H1 (cell line): ENCODE results near the gene PCBP4. TPM values are rescaled to one million over a fixed set of nuclear protein-coding genes. Genes with fewer than 3 reads are reported as not detected.
A peak's percentile ranks its signal among the peaks of the same experiment; 100 is the strongest.

Source experiments
- CTCF ChIA-PET: fragments of 300-600 bp; sonication (Branson Sonifier 250); formaldehyde crosslinking; loops from one replicate; lab custom pipeline; 2021; ENCODE audit not compliant: partially characterized antibody; lab: Charles Lee
- POLR2A ChIA-PET: fragments of 300-600 bp; sonication (Branson Sonifier 250); formaldehyde crosslinking; loops from one replicate; lab custom pipeline; 2021; ENCODE audit warnings: inconsistent platforms; ENCODE audit not compliant: partially characterized antibody; lab: Charles Lee
- DNase-seq, 2 experiments: peaks; one replicate each; pipeline versions ENCODE4 v3.0.0 to v3.0.0-alpha.2; 2010 to 2022; ENCODE audit warnings: low spot score in 2 of 2, low read depth in 1 of 2, mixed read lengths in 1 of 2
- FAIRE-seq: peaks from 2 replicates; lab custom pipeline; 2011; peaks lifted over from hg19 to GRCh38; lab: Jason Lieb, UNC
- H2AFZ ChIP-seq: 2 replicates; pipeline ENCODE4 v1.8.1; 2012; ENCODE audit warnings: low read length, inconsistent platforms
- H2AK5ac ChIP-seq: 2 replicates; pipeline ENCODE4 v1.6.1; 2013; ENCODE audit warnings: low read depth, low read length
- H2BK120ac ChIP-seq: replicated peaks from 2 replicates; pipeline ENCODE3; 2013; ENCODE audit warnings: low read depth, low read length, inconsistent platforms
- H2BK12ac ChIP-seq: 2 replicates; pipeline ENCODE4 v1.6.1; 2013; ENCODE audit warnings: low read depth, low read length
- H2BK15ac ChIP-seq: 2 replicates; pipeline ENCODE4 v1.6.1; 2013; ENCODE audit warnings: low read length
- H2BK20ac ChIP-seq: 2 replicates; pipeline ENCODE4 v1.6.1; 2013; ENCODE audit warnings: low read length
- H2BK5ac ChIP-seq: 2 replicates; pipeline ENCODE4 v1.6.1; 2013; ENCODE audit warnings: low read depth, low read length
- H3K14ac ChIP-seq: 2 replicates; pipeline ENCODE4 v1.6.1; 2013; ENCODE audit warnings: inconsistent platforms; ENCODE audit not compliant: insufficient read length
- H3K18ac ChIP-seq: 2 replicates; pipeline ENCODE4 v1.6.1; 2013; ENCODE audit warnings: low read length; ENCODE audit errors: extremely low read depth
- H3K23ac ChIP-seq: 2 replicates; pipeline ENCODE4 v1.6.1; 2013; ENCODE audit warnings: inconsistent platforms; ENCODE audit not compliant: insufficient read length
- H3K23me2 ChIP-seq: 2 replicates; pipeline ENCODE4 v1.6.1; 2013; ENCODE audit warnings: low read depth, low read length
- H3K27ac ChIP-seq: 2 replicates; pipeline ENCODE4 v1.6.1; 2011; ENCODE audit warnings: low read depth, low read length, inconsistent platforms
- H3K27me3 ChIP-seq, 4 experiments: replicated peaks in 1 of 4; 1 replicate in 1 of 4; 2 replicates in 3 of 4; pipeline versions ENCODE4 v1.6.1 to v1.8.1; 2011 to 2013; ENCODE audit warnings: low read length in 3 of 4, mild to moderate bottlenecking in 3 of 4, inconsistent platforms in 2 of 4, mixed read lengths in 2 of 4, moderate library complexity in 1 of 4; ENCODE audit not compliant: control insufficient read depth in 3 of 4, insufficient read depth in 3 of 4; ENCODE audit errors: extremely low read depth in 1 of 4
- H3K36me3 ChIP-seq, 4 experiments: 2 replicates each; pipeline versions ENCODE4 v1.6.1 to v1.8.1; 2011 to 2013; ENCODE audit warnings: mild to moderate bottlenecking in 4 of 4, low read length in 3 of 4, moderate library complexity in 2 of 4, control low read depth in 1 of 4, inconsistent platforms in 1 of 4; ENCODE audit not compliant: insufficient read depth in 4 of 4, control insufficient read depth in 2 of 4
- H3K4ac ChIP-seq: replicated peaks from 2 replicates; pipeline ENCODE3; 2013; ENCODE audit warnings: low read length, low read depth, mixed read lengths, inconsistent platforms; ENCODE audit not compliant: insufficient read length
- H3K4me1 ChIP-seq, 4 experiments: replicated peaks in 1 of 4; 1 replicate in 1 of 4; 2 replicates in 3 of 4; pipeline versions ENCODE4 v1.6.1 to v1.8.1; 2011 to 2013; ENCODE audit warnings: low read length in 3 of 4, inconsistent platforms in 2 of 4, mixed read lengths in 1 of 4; ENCODE audit not compliant: insufficient read depth in 4 of 4, control insufficient read depth in 3 of 4
- H3K4me2 ChIP-seq, 2 experiments: 2 replicates each; pipeline versions ENCODE4 v1.6.1 to v1.8.1; 2011 to 2013; ENCODE audit warnings: low read depth in 2 of 2, low read length in 2 of 2, control low read depth in 1 of 2, inconsistent platforms in 1 of 2, mild to moderate bottlenecking in 1 of 2; ENCODE audit not compliant: insufficient read depth in 1 of 2
- H3K4me3 ChIP-seq, 4 experiments: fragments of 200-600, 300-600 bp in 1 of 4; sonication (generic), shearing (Covaris generic), sonication (Bioruptor Twin) in 1 of 4; 2 replicates each; pipeline versions ENCODE4 v1.5.1 to v1.8.1; 2011 to 2016; ENCODE audit warnings: low read length in 4 of 4, low read depth in 3 of 4, control low read depth in 2 of 4, inconsistent platforms in 2 of 4, mild to moderate bottlenecking in 2 of 4, mixed read lengths in 1 of 4, moderate library complexity in 1 of 4; ENCODE audit not compliant: insufficient read depth in 2 of 4; ENCODE audit errors: extremely low read depth in 1 of 4
- H3K56ac ChIP-seq: replicated peaks from 2 replicates; pipeline ENCODE3; 2013; ENCODE audit warnings: low read depth, mild to moderate bottlenecking, mixed read lengths, low read length, inconsistent platforms; ENCODE audit not compliant: insufficient read length
- H3K79me1 ChIP-seq: 2 replicates; pipeline ENCODE4 v1.6.1; 2013; ENCODE audit warnings: low read depth, low read length, control low read depth
- H3K79me2 ChIP-seq, 2 experiments: 2 replicates each; pipeline versions ENCODE4 v1.6.1 to v1.8.1; 2012 to 2013; ENCODE audit warnings: low read length in 2 of 2, mild to moderate bottlenecking in 2 of 2, inconsistent platforms in 1 of 2; ENCODE audit not compliant: insufficient read depth in 2 of 2, control insufficient read depth in 1 of 2
- H3K9ac ChIP-seq, 4 experiments: replicated peaks in 1 of 4; 1 replicate in 1 of 4; 2 replicates in 3 of 4; pipeline versions ENCODE4 v1.6.1 to v1.8.1; 2011 to 2013; ENCODE audit warnings: low read depth in 3 of 4, low read length in 3 of 4, control low read depth in 2 of 4, mild to moderate bottlenecking in 2 of 4, moderate library complexity in 2 of 4, inconsistent platforms in 1 of 4; ENCODE audit errors: extremely low read depth in 1 of 4
- H3K9me3 ChIP-seq, 2 experiments: 2 replicates each; pipeline versions ENCODE4 v1.6.1 to v1.8.1; 2012 to 2013; ENCODE audit warnings: mild to moderate bottlenecking in 2 of 2, moderate library complexity in 2 of 2, control low read depth in 1 of 2, inconsistent platforms in 1 of 2, low read depth in 1 of 2, low read length in 1 of 2, mixed read lengths in 1 of 2; ENCODE audit not compliant: insufficient read depth in 2 of 2
- H4K20me1 ChIP-seq, 2 experiments: replicated peaks in 1 of 2; 2 replicates each; pipeline versions ENCODE3 to v1.8.1; 2011 to 2013; ENCODE audit warnings: inconsistent platforms in 2 of 2, low read length in 2 of 2, mild to moderate bottlenecking in 1 of 2; ENCODE audit not compliant: insufficient read depth in 2 of 2, control insufficient read depth in 1 of 2
- H4K5ac ChIP-seq: 2 replicates; pipeline ENCODE4 v1.6.1; 2013; ENCODE audit warnings: low read length, low read depth, mixed read lengths, inconsistent platforms; ENCODE audit not compliant: insufficient read length
- H4K8ac ChIP-seq: 2 replicates; pipeline ENCODE4 v1.8.0; 2013; ENCODE audit warnings: mild to moderate bottlenecking, moderate library complexity, low read length, inconsistent platforms; ENCODE audit not compliant: insufficient read depth; ENCODE audit errors: extremely low read depth
- H4K91ac ChIP-seq: replicated peaks from 2 replicates; pipeline ENCODE3; 2013; ENCODE audit warnings: low read length, mixed read lengths, inconsistent platforms; ENCODE audit not compliant: insufficient read length
- BACH1 ChIP-seq: IDR thresholded peaks from 2 replicates; pipeline ENCODE4 v1.6.1; 2012; ENCODE audit warnings: low read length, improper control_type of control experiment
- CTBP2 ChIP-seq: IDR thresholded peaks from 2 replicates; pipeline ENCODE4 v1.7.0; 2011; ENCODE audit warnings: borderline replicate concordance, mild to moderate bottlenecking, moderate library complexity, mixed read lengths, low read length; ENCODE audit not compliant: insufficient read depth, insufficient read length
- EP300 ChIP-seq, 2 experiments: IDR thresholded peaks; 1 replicate in 1 of 2; 2 replicates in 1 of 2; pipeline ENCODE4 v1.6.1; 2011 to 2012; ENCODE audit warnings: low read depth in 2 of 2, low read length in 2 of 2, mild to moderate bottlenecking in 2 of 2, borderline replicate concordance in 1 of 2, inconsistent platforms in 1 of 2, moderate library complexity in 1 of 2
- HDAC6 ChIP-seq: IDR thresholded peaks from one replicate; pipeline ENCODE4 v1.7.1; 2012; ENCODE audit warnings: low read depth, mild to moderate bottlenecking, inconsistent platforms, low read length, moderate library complexity
- KDM4A ChIP-seq: IDR thresholded peaks from one replicate; pipeline ENCODE4 v1.7.1; 2012; ENCODE audit warnings: low read depth, mild to moderate bottlenecking, moderate library complexity, low read length, inconsistent platforms; ENCODE audit not compliant: severe bottlenecking
- MAX ChIP-seq: IDR thresholded peaks from 2 replicates; pipeline ENCODE4 v1.6.1; 2012; ENCODE audit warnings: inconsistent platforms
- POLR2AphosphoS5 ChIP-seq: IDR thresholded peaks from 2 replicates; pipeline ENCODE4 v1.6.1; 2011; ENCODE audit warnings: low read depth, low read length
- RAD21 ChIP-seq, 2 experiments: IDR thresholded peaks in 1 of 2; conservative IDR thresholded peaks in 1 of 2; 2 replicates each; pipeline ENCODE4 v1.6.1; 2011; ENCODE audit warnings: low read depth in 2 of 2, low read length in 2 of 2, improper control_type of control experiment in 1 of 2, inconsistent platforms in 1 of 2, mild to moderate bottlenecking in 1 of 2, moderate library complexity in 1 of 2
- SIN3A ChIP-seq, 2 experiments: IDR thresholded peaks in 1 of 2; conservative IDR thresholded peaks in 1 of 2; 2 replicates each; pipeline ENCODE4 v1.6.1; 2011 to 2012; ENCODE audit warnings: low read length in 2 of 2, improper control_type of control experiment in 1 of 2, low read depth in 1 of 2, mild to moderate bottlenecking in 1 of 2
- SP2 ChIP-seq: IDR thresholded peaks from 2 replicates; pipeline ENCODE4 v1.6.1; 2012; ENCODE audit warnings: mild to moderate bottlenecking, low read length, inconsistent platforms
- TAF7 ChIP-seq: optimal IDR thresholded peaks from 2 replicates; pipeline ENCODE3; 2011; ENCODE audit warnings: low read depth, mild to moderate bottlenecking, inconsistent platforms, low read length, moderate library complexity, borderline replicate concordance
- WGBS, 2 experiments: shearing (Covaris generic) in 1 of 2; methylation state at CpG; one replicate each; pipeline versions ENCODE4 v1.1.6 to v1.1.7; 2013 to 2015; ENCODE audit warnings: low lambda C conversion rate in 2 of 2, mixed read lengths in 2 of 2, inconsistent platforms in 1 of 2, low coverage in 1 of 2, missing lambda C conversion rate in 1 of 2; ENCODE audit not compliant: insufficient replicate concordance in 2 of 2, insufficient coverage in 1 of 2, insufficient read length in 1 of 2; ENCODE audit errors: extremely low coverage in 1 of 2, missing lambda C conversion rate in 1 of 2; 5-methylcytosine and 5-hydroxymethylcytosine counted together
- polyA plus RNA-seq, 7 experiments: library from polyadenylated mRNA; depleted of rRNA in 3 of 7; stranded (reverse) in 5 of 7; unstranded in 2 of 7; fragments of >200 nt in 5 of 7; fragments of 200-250 nt in 2 of 7; gene quantifications; 1 replicate in 5 of 7; 2 replicates in 1 of 7; 4 replicates in 1 of 7; pipeline versions ENCODE4 v1.2.1 to v1.2.3, GENCODE V29; 2011 to 2013; ENCODE audit warnings: missing spikeins in 2 of 7, mixed read lengths in 2 of 7
- total RNA-seq: library from RNA; stranded (reverse); fragmentation: NEBNext Ultra II Directional; extraction: Animal tissue kit (Norgen Biotek cat#: 25700); gene quantifications from 2 replicates; pipeline ENCODE4 v1.2.1, GENCODE V29; 2021

The PCBP4 gene
- total and polyA plus RNA-seq, 2 of the 8 experiments (the other 6 are each of a cell fraction or from before 2014, with no cell fraction given): 16.4 to 34.1 TPM

GRCh38 chr3:51994530-51994929, 27.3 kb upstream of the PCBP4 start:
- ChIA-PET CTCF (interaction anchor here (0.7 to 6.2 kb wide), 8 partner anchors 12 to 1619 kb away, joined by 3 to 46 read pairs (median 6); partner anchors contain the start of genes ABHD14B and ACY1), POLR2A (interaction anchor here (0.6 to 25.9 kb wide), 22 partner anchors 8 to 404 kb away, joined by 3 to 923 read pairs (median 8); partner anchors contain the start of genes ABHD14A, ABHD14B, ACY1 and DUSP7)
- no peak for DNase-seq
- peak overlapping the region; percentile 76 to 100 (median 88); a peak in 5 of 8 replicates for H3K4me3 ChIP-seq
- peaks cover 3 to 6% of the 10 kb centered on the region in 2 experiments for H4K20me1 ChIP-seq
- no peak overlapping the region for H4K91ac ChIP-seq
- peaks cover 17 to 39% (median 28%) of the 10 kb centered on the region in 4 experiments for H3K36me3 ChIP-seq
- no peak overlapping the region for H2AFZ ChIP-seq
- WGBS, 2 experiments: 92% methylated on average over 2 of the region's 2 CpGs; no CpG with 5 or more reads in 1 of the 2 experiments
- H2BK5ac ChIP-seq: peak overlapping the region; percentile 98; the same call in 1 of the 2 replicates
- no peak overlapping the region for H3K23ac ChIP-seq
- no peak overlapping the region for H3K14ac ChIP-seq
- H3K18ac ChIP-seq: no peak overlapping the region
- peaks cover 4% of the 10 kb centered on the region for H3K79me1 ChIP-seq
- H3K4me2 ChIP-seq: peak overlapping the region; percentile 85 to 91
- peaks cover 4 to 20% (median 8%) of the 10 kb centered on the region in 4 experiments; a peak in 5 of 7 replicates for H3K4me1 ChIP-seq
- H3K9ac ChIP-seq: peak overlapping the region in 3 of 4 experiments; percentile 97 to 99 (median 99); a peak in 5 of 7 replicates
- FAIRE-seq: no peak
- no peak overlapping the region for H4K5ac ChIP-seq
- no peaks in the 10 kb centered on the region for H3K9me3 ChIP-seq
- H3K23me2 ChIP-seq: peaks cover 5% of the 10 kb centered on the region; the same call in 1 of the 2 replicates
- H2BK12ac ChIP-seq: no peak overlapping the region; the same call in 1 of the 2 replicates
- no peaks in the 10 kb centered on the region for H3K27me3 ChIP-seq
- H2AK5ac ChIP-seq: peak overlapping the region; percentile 96; the same call in 1 of the 2 replicates
- H2BK15ac ChIP-seq: no peak overlapping the region
- no peak overlapping the region for H3K56ac ChIP-seq
- no peak overlapping the region for H2BK120ac ChIP-seq
- no peak overlapping the region for H2BK20ac ChIP-seq
- no peak overlapping the region for H3K4ac ChIP-seq
- H3K27ac ChIP-seq: peak overlapping the region; percentile 9; the same call in 1 of the 2 replicates
- peaks cover 0 to 17% of the 10 kb centered on the region in 2 experiments; a peak in 3 of 4 replicates for H3K79me2 ChIP-seq
- 0 out of 2 replicates have a peak overlapping the region, but pooled peaks have one; percentile 7 for H4K8ac ChIP-seq
- no peak for TF ChIP-seq SIN3A (conservative IDR thresholded peaks at IDR 0.05 in 1 of 2, IDR thresholded peaks at IDR 0.05 in 1 of 2; ENCODE audit: low read depth in 1 of 2, low read length in 2 of 2)
- no peak for TF ChIP-seq RAD21 (IDR thresholded peaks at IDR 0.05 in 1 of 2, conservative IDR thresholded peaks at IDR 0.05 in 1 of 2; ENCODE audit: low read depth in 2 of 2, low read length in 2 of 2)
- no peak for TF ChIP-seq MAX
- TF ChIP-seq SP2: no peak
- peak; percentile 23 for TF ChIP-seq TAF7
- TF ChIP-seq BACH1: no peak
- TF ChIP-seq CTBP2: no peak
- TF ChIP-seq KDM4A: no peak
- no peak for TF ChIP-seq HDAC6
- TF ChIP-seq POLR2AphosphoS5: peak; percentile 70; the same call in 1 of the 2 replicates
- no peak for TF ChIP-seq EP300 (IDR thresholded peaks at IDR 0.05; ENCODE audit: borderline replicate concordance in 1 of 2, low read depth in 2 of 2, low read length in 2 of 2)
